HL-60 (cell line): ENCODE data around the gene PLXNB3.

Experiments
- DNase-seq, 2 experiments: peaks; one replicate each; pipeline ENCODE4 v3.0.0-alpha.2; 2010 to 2020; ENCODE audit warnings: low read depth in 1 of 2, low spot score in 1 of 2
- H3K27ac ChIP-seq: fragments of 250-450 bp; sonication (Bioruptor Pico); replicated peaks from 2 replicates; pipeline ENCODE4 v1.5.1; 2020; ENCODE audit warnings: mild to moderate bottlenecking, moderate library complexity
- H3K27me3 ChIP-seq: fragments of 250-450 bp; sonication (Bioruptor Pico); 2 replicates; pipeline ENCODE4 v1.5.1; 2021; ENCODE audit warnings: mild to moderate bottlenecking, moderate library complexity; ENCODE audit not compliant: insufficient read depth, poor library complexity, severe bottlenecking
- H3K4me3 ChIP-seq: replicated peaks from 2 replicates; pipeline ENCODE4 v1.5.1; 2011; ENCODE audit warnings: mild to moderate bottlenecking, control low read depth, low read length; ENCODE audit not compliant: insufficient read depth
- GABPA ChIP-seq: IDR thresholded peaks from 2 replicates; pipeline ENCODE4 v1.6.1; 2012; ENCODE audit warnings: low read depth
- POLR2AphosphoS5 ChIP-seq: IDR thresholded peaks from 2 replicates; pipeline ENCODE4 v1.6.1; 2012; ENCODE audit warnings: low read depth
- SPI1 ChIP-seq: IDR thresholded peaks from 2 replicates; pipeline ENCODE4 v1.6.1; 2012; ENCODE audit warnings: low read depth, mild to moderate bottlenecking, borderline replicate concordance
- TF ChIP-seq, protein P1 (sequence below): IDR thresholded peaks from one replicate; pipeline ENCODE4 v1.5.1; 2011; ENCODE audit warnings: low read length, control low read depth, inconsistent platforms; ENCODE audit not compliant: insufficient read depth
- TF ChIP-seq, protein P2 (sequence below): IDR thresholded peaks from 2 replicates; pipeline ENCODE4 v1.6.1; 2012; ENCODE audit warnings: low read depth; ENCODE audit not compliant: insufficient replicate concordance

The PLXNB3 gene

DNA sequence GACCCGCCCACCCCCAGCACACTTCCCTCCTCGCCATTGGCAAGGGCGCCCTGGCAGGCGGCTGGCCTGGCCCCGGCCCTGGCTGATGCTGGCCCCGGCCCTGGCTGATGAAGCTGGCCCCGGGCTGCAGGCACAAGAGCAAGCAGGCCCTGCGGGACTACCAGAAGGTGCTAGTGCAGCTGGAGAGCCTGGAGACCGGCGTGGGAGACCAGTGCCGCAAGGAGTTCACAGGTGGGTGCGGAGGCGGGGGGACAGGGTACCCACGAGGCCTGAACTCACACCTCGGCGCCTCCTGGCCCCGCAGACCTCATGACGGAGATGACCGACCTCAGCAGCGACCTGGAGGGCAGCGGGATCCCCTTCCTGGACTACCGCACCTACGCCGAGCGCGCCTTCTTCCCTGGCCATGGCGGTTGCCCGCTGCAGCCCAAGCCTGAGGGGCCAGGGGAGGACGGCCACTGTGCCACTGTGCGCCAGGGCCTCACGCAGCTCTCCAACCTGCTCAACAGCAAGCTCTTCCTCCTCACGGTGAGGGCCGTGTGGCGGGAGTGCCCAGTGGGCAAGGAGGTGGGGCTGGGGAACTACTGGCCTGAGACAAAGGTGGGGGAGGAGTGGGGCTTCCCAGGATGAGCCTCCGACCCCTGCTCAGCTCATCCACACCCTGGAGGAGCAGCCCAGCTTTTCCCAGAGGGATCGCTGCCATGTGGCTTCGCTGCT lies 10.7 kb downstream of the PLXNB3 start:
- Histone ChIP-seq H3K27ac (no peak overlapping the region), H3K27me3 (no peaks in the 10 kb centered on the region), H3K4me3 (no peak overlapping the region)
- DNase-seq = no peak
- TF ChIP-seq, protein P1, sequence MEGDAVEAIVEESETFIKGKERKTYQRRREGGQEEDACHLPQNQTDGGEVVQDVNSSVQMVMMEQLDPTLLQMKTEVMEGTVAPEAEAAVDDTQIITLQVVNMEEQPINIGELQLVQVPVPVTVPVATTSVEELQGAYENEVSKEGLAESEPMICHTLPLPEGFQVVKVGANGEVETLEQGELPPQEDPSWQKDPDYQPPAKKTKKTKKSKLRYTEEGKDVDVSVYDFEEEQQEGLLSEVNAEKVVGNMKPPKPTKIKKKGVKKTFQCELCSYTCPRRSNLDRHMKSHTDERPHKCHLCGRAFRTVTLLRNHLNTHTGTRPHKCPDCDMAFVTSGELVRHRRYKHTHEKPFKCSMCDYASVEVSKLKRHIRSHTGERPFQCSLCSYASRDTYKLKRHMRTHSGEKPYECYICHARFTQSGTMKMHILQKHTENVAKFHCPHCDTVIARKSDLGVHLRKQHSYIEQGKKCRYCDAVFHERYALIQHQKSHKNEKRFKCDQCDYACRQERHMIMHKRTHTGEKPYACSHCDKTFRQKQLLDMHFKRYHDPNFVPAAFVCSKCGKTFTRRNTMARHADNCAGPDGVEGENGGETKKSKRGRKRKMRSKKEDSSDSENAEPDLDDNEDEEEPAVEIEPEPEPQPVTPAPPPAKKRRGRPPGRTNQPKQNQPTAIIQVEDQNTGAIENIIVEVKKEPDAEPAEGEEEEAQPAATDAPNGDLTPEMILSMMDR = no peak
- TF ChIP-seq POLR2AphosphoS5 = no peak
- no peak for TF ChIP-seq SPI1
- TF ChIP-seq GABPA = no peak
- TF ChIP-seq, protein P2, sequence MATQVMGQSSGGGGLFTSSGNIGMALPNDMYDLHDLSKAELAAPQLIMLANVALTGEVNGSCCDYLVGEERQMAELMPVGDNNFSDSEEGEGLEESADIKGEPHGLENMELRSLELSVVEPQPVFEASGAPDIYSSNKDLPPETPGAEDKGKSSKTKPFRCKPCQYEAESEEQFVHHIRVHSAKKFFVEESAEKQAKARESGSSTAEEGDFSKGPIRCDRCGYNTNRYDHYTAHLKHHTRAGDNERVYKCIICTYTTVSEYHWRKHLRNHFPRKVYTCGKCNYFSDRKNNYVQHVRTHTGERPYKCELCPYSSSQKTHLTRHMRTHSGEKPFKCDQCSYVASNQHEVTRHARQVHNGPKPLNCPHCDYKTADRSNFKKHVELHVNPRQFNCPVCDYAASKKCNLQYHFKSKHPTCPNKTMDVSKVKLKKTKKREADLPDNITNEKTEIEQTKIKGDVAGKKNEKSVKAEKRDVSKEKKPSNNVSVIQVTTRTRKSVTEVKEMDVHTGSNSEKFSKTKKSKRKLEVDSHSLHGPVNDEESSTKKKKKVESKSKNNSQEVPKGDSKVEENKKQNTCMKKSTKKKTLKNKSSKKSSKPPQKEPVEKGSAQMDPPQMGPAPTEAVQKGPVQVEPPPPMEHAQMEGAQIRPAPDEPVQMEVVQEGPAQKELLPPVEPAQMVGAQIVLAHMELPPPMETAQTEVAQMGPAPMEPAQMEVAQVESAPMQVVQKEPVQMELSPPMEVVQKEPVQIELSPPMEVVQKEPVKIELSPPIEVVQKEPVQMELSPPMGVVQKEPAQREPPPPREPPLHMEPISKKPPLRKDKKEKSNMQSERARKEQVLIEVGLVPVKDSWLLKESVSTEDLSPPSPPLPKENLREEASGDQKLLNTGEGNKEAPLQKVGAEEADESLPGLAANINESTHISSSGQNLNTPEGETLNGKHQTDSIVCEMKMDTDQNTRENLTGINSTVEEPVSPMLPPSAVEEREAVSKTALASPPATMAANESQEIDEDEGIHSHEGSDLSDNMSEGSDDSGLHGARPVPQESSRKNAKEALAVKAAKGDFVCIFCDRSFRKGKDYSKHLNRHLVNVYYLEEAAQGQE = no peak

DNA sequence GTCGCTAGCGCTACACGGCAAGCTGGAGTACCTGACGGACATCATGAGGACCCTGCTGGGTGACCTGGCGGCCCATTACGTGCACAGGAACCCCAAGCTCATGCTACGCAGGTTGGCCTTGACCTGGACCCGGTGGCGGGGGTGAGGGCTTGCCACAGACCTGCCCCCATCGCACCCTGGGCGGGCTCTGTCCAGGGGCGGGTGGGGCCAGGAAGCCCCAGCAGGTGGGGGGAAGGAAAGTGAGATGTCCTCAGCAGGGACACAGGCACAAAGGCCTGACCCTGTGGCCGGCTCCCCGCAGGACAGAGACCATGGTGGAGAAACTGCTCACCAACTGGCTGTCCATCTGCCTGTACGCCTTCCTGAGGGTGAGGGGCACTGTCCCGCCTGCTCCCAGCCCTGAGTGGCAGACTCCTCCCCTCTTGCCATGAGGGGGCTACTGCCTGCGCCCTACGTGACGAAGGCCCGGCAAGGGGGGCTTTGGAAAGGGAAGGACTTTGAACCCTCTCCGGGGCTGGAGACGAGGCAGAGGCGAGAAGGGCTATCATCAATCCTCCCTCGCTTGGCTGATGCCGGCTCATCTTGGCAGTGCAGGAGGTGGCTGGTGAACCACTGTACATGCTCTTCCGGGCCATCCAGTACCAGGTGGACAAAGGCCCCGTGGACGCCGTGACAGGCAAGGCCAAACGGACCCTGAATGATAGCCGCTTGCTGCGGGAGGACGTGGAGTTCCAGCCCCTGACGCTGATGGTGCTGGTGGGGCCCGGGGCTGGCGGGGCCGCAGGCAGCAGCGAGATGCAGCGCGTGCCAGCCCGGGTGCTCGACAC lies 11.5 kb downstream of the PLXNB3 start:
- Histone ChIP-seq H3K27me3 (no peaks in the 10 kb centered on the region), H3K4me3 (no peak overlapping the region), H3K27ac (no peak overlapping the region)
- no peak for DNase-seq
- TF ChIP-seq, protein P1 = no peak
- TF ChIP-seq SPI1 (no peak), POLR2AphosphoS5 (no peak), GABPA (no peak)
- TF ChIP-seq, protein P2 = no peak

DNA sequence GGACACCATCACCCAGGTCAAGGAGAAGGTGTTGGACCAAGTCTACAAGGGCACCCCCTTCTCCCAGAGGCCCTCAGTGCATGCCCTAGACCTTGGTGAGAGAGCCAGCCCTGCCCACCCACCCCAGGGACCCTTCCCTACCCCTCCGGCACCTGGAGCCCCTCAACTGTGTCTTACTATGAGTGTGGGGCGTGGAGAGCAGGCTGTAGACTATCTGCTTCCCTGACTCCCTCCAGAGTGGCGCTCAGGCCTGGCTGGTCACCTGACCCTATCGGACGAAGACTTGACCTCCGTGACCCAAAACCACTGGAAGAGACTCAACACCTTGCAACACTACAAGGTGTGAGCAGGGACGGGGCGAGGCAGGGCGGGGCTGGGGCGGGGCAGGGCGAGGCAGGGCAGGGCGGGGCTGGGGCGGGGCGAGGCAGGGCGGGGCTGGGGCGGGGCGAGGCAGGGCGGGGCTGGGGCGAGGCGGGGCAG lies 12.1 kb downstream of the PLXNB3 start:
- no peak for DNase-seq
- Histone ChIP-seq H3K4me3 (no peak overlapping the region), H3K27ac (no peak overlapping the region), H3K27me3 (no peaks in the 10 kb centered on the region)
- TF ChIP-seq, protein P2 = no peak
- no peak for TF ChIP-seq GABPA
